Peyer's patch (tissue), 4 donors: ENCODE results near the gene MAST2.

ENCODE experiments used
- POLR2A ChIP-seq, 2 donors: fragments of 450-650 bp; IDR thresholded peaks; one replicate each; pipeline ENCODE4 v1.5.1; 2017; ENCODE audit warnings: antibody characterized with exemption in 2 of 2, mild to moderate bottlenecking in 2 of 2, moderate library complexity in 2 of 2
- TF ChIP-seq, protein P1 (sequence below), 6 experiments: fragments of 450-650 bp in 4 of 6; fragments of 200-600 bp in 2 of 6; sonication (generic) in 1 of 6; IDR thresholded peaks; one replicate each; pipeline ENCODE4 v1.5.1; 2017 to 2019; ENCODE audit warnings: antibody characterized with exemption in 6 of 6, mild to moderate bottlenecking in 3 of 6, moderate library complexity in 1 of 6

- TF ChIP-seq, protein P1, sequence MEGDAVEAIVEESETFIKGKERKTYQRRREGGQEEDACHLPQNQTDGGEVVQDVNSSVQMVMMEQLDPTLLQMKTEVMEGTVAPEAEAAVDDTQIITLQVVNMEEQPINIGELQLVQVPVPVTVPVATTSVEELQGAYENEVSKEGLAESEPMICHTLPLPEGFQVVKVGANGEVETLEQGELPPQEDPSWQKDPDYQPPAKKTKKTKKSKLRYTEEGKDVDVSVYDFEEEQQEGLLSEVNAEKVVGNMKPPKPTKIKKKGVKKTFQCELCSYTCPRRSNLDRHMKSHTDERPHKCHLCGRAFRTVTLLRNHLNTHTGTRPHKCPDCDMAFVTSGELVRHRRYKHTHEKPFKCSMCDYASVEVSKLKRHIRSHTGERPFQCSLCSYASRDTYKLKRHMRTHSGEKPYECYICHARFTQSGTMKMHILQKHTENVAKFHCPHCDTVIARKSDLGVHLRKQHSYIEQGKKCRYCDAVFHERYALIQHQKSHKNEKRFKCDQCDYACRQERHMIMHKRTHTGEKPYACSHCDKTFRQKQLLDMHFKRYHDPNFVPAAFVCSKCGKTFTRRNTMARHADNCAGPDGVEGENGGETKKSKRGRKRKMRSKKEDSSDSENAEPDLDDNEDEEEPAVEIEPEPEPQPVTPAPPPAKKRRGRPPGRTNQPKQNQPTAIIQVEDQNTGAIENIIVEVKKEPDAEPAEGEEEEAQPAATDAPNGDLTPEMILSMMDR (IDR thresholded peaks at IDR 0.05), result no peak
- TF ChIP-seq POLR2A (IDR thresholded peaks at IDR 0.05), result no peak
These were observed 6.3 kb downstream of the MAST2 start for GRCh38 chr1:45809761-45810160.
